OCI-LY3 (cell line): ENCODE data around the gene ASTN1.

ENCODE experiments used
- H2AFZ ChIP-seq: fragments of 200-600, 300-600 bp; shearing (Covaris generic); 2 replicates; pipeline ENCODE4 v1.6.0; 2014; ENCODE audit warnings: antibody characterized with exemption, low read depth, low read length
- H3K27ac ChIP-seq: fragments of 200-600, 300-600 bp; sonication (generic); 2 replicates; pipeline ENCODE4 v1.5.1; 2014; ENCODE audit warnings: mild to moderate bottlenecking, low read length, moderate library complexity, mixed read lengths
- H3K27me3 ChIP-seq: fragments of 200-600, 300-600 bp; sonication (generic); 2 replicates; pipeline ENCODE4 v1.6.1; 2014; ENCODE audit warnings: low read depth, low read length, mixed read lengths
- H3K36me3 ChIP-seq: fragments of 200-600, 300-600 bp; sonication (generic); replicated peaks from 2 replicates; pipeline ENCODE3; 2014; ENCODE audit warnings: low read depth, low read length, mixed read lengths
- H3K4me1 ChIP-seq: fragments of 300-600, 200-600 bp; sonication (generic); 2 replicates; pipeline ENCODE4 v1.6.1; 2014; ENCODE audit warnings: low read length, mixed read lengths
- H3K4me2 ChIP-seq: fragments of 200-600, 300-600 bp; sonication (generic); 2 replicates; pipeline ENCODE4 v1.6.1; 2014; ENCODE audit warnings: low read length, mixed read lengths
- H3K4me3 ChIP-seq: fragments of 300-600, 200-600 bp; sonication (generic); 2 replicates; pipeline ENCODE4 v1.5.1; 2014; ENCODE audit warnings: antibody characterized with exemption, mild to moderate bottlenecking, low read length, moderate library complexity
- H3K79me2 ChIP-seq: fragments of 300-600, 200-600 bp; shearing (Covaris generic); 2 replicates; pipeline ENCODE4 v1.6.1; 2014; ENCODE audit warnings: mild to moderate bottlenecking, low read length, mixed read lengths
- H3K9ac ChIP-seq: fragments of 300-600, 200-600 bp; shearing (Covaris generic); 2 replicates; pipeline ENCODE4 v1.6.0; 2014; ENCODE audit warnings: mild to moderate bottlenecking, low read length, moderate library complexity
- H3K9me3 ChIP-seq: fragments of 200-600, 300-600 bp; shearing (Covaris generic); 2 replicates; pipeline ENCODE4 v1.6.1; 2014; ENCODE audit warnings: low read length, mixed read lengths; ENCODE audit not compliant: insufficient read depth
- H4K20me1 ChIP-seq: fragments of 200-600, 300-600 bp; sonication (generic); 2 replicates; pipeline ENCODE4 v1.6.1; 2016; ENCODE audit warnings: low read length, mixed read lengths; ENCODE audit not compliant: insufficient read depth
- CTCF ChIP-seq: fragments of 200-600, 300-600 bp; sonication (generic); IDR thresholded peaks from 2 replicates; pipeline ENCODE4 v1.5.1; 2014; ENCODE audit warnings: antibody characterized with exemption, low read length, low read depth
- EZH2phosphoT487 ChIP-seq: fragments of 200-600 bp; shearing (Covaris generic); IDR thresholded peaks from 2 replicates; pipeline ENCODE4 v1.6.1; 2018; ENCODE audit warnings: antibody characterized with exemption, mixed run types, low read depth

Gene ASTN1

GRCh38 chr1:177032434-177032833 is 132.1 kb downstream of the ASTN1 start:
- Histone ChIP-seq H2AFZ (no peak overlapping the region), H3K4me3 (no peak overlapping the region)

GRCh38 chr1:177024623-177025022 is 139.9 kb downstream of the ASTN1 start:
- Histone ChIP-seq H3K4me2 (no peak overlapping the region), H2AFZ (no peak overlapping the region), H3K9me3 (no peaks in the 10 kb centered on the region), H4K20me1 (no peaks in the 10 kb centered on the region), H3K36me3 (no peaks in the 10 kb centered on the region), H3K9ac (no peak overlapping the region), H3K4me3 (no peak overlapping the region), H3K27ac (no peak overlapping the region), H3K79me2 (no peaks in the 10 kb centered on the region), H3K27me3 (peaks cover 5% of the 10 kb centered on the region; the same call in 1 of the 2 replicates), H3K4me1 (no peaks in the 10 kb centered on the region)
- no peak for TF ChIP-seq CTCF
- TF ChIP-seq EZH2phosphoT487 = no peak

More at GRCh38 chr1:177032434-177032833, 132.1 kb downstream of the ASTN1 start:
- H3K36me3 ChIP-seq = no peaks in the 10 kb centered on the region
- no peak overlapping the region for H3K27ac ChIP-seq
- peaks cover 28% of the 10 kb centered on the region for H3K27me3 ChIP-seq
- H3K4me2 ChIP-seq = no peak overlapping the region
- H3K4me1 ChIP-seq = no peaks in the 10 kb centered on the region
- no peak overlapping the region for H3K9ac ChIP-seq
- TF ChIP-seq EZH2phosphoT487 = no peak
- TF ChIP-seq CTCF = no peak
- H3K9me3 ChIP-seq = no peaks in the 10 kb centered on the region
- H3K79me2 ChIP-seq = no peaks in the 10 kb centered on the region
- no peaks in the 10 kb centered on the region for H4K20me1 ChIP-seq

GRCh38 chr1:177023726-177024125 is 140.8 kb downstream of the ASTN1 start:
- Histone ChIP-seq H4K20me1 (no peaks in the 10 kb centered on the region), H3K9me3 (no peaks in the 10 kb centered on the region), H3K4me3 (no peak overlapping the region), H3K79me2 (no peaks in the 10 kb centered on the region), H3K4me2 (no peak overlapping the region), H3K27ac (no peak overlapping the region), H3K4me1 (no peaks in the 10 kb centered on the region), H3K27me3 (peaks cover 5% of the 10 kb centered on the region; the same call in 1 of the 2 replicates), H3K36me3 (no peaks in the 10 kb centered on the region), H3K9ac (no peak overlapping the region), H2AFZ (no peak overlapping the region)
- TF ChIP-seq EZH2phosphoT487 = no peak

- Histone ChIP-seq H3K27ac (no peak overlapping the region), H4K20me1 (no peaks in the 10 kb centered on the region), H3K9me3 (no peaks in the 10 kb centered on the region), H3K27me3 (peaks cover 6% of the 10 kb centered on the region; the same call in 1 of the 2 replicates), H3K4me1 (no peaks in the 10 kb centered on the region), H2AFZ (no peak overlapping the region), H3K36me3 (no peaks in the 10 kb centered on the region), H3K9ac (no peak overlapping the region), H3K79me2 (no peaks in the 10 kb centered on the region), H3K4me2 (no peak overlapping the region), H3K4me3 (no peak overlapping the region)
- no peak for TF ChIP-seq EZH2phosphoT487
- TF ChIP-seq CTCF = no peak
Observed at GRCh38 chr1:177023249-177023648, 141.3 kb downstream of the ASTN1 start.
